Keratinocyte (primary cell): ENCODE results near the gene SCNN1A. TPM values are rescaled to one million over a fixed set of nuclear protein-coding genes. Genes with fewer than 3 reads are reported as not detected.
A peak's percentile ranks its signal among the peaks of the same experiment; 100 is the strongest.

ENCODE experiments used
- DNase-seq: peaks from one replicate; pipeline ENCODE4 v3.0.0-alpha.2; 2011; ENCODE audit warnings: low read depth, missing footprints, low spot score
- FAIRE-seq: peaks from 2 replicates; lab custom pipeline; 2011; peaks lifted over from hg19 to GRCh38; lab: Jason Lieb, UNC
- H2AFZ ChIP-seq: 2 replicates; pipeline ENCODE4 v1.6.0; 2012; ENCODE audit warnings: low read length, control low read depth, inconsistent platforms; ENCODE audit not compliant: control insufficient read depth
- H3K27ac ChIP-seq: 2 replicates; pipeline ENCODE4 v1.5.1; 2011; ENCODE audit warnings: low read length; ENCODE audit not compliant: control insufficient read depth, insufficient read depth
- H3K27me3 ChIP-seq: 3 replicates; pipeline ENCODE4 v1.6.0; 2011; ENCODE audit warnings: low read length; ENCODE audit not compliant: control insufficient read depth, insufficient read depth; ENCODE audit errors: extremely low read depth
- H3K36me3 ChIP-seq, 2 experiments: 2 replicates in 1 of 2; 3 replicates in 1 of 2; pipeline ENCODE4 v1.5.1; 2011; ENCODE audit warnings: low read length in 2 of 2, mild to moderate bottlenecking in 1 of 2; ENCODE audit not compliant: control insufficient read depth in 2 of 2, insufficient read depth in 2 of 2; ENCODE audit errors: extremely low read depth in 1 of 2
- H3K4me1 ChIP-seq: 3 replicates; pipeline ENCODE4 v1.5.1; 2011; ENCODE audit warnings: low read length; ENCODE audit not compliant: control insufficient read depth, insufficient read depth; ENCODE audit errors: extremely low read depth
- H3K4me2 ChIP-seq: 3 replicates; pipeline ENCODE4 v1.6.0; 2011; ENCODE audit warnings: low read depth, low read length; ENCODE audit not compliant: control insufficient read depth, insufficient read depth; ENCODE audit errors: extremely low read depth
- H3K4me3 ChIP-seq, 3 experiments: fragments of 200-600 bp in 1 of 3; sonication (generic) in 1 of 3; 2 replicates in 2 of 3; 3 replicates in 1 of 3; pipeline ENCODE4 v1.5.1; 2011 to 2016; ENCODE audit warnings: low read length in 3 of 3, mild to moderate bottlenecking in 3 of 3, control low read depth in 2 of 3, inconsistent platforms in 1 of 3, low read depth in 1 of 3, mixed read lengths in 1 of 3, mixed run types in 1 of 3, moderate library complexity in 1 of 3; ENCODE audit not compliant: control insufficient read depth in 2 of 3, insufficient read depth in 2 of 3; ENCODE audit errors: extremely low read depth in 1 of 3
- H3K79me2 ChIP-seq: 2 replicates; pipeline ENCODE4 v1.6.0; 2012; ENCODE audit warnings: low read length; ENCODE audit not compliant: control insufficient read depth, insufficient read depth
- H3K9ac ChIP-seq: 3 replicates; pipeline ENCODE4 v1.6.0; 2011; ENCODE audit warnings: low read length; ENCODE audit not compliant: control insufficient read depth, insufficient read depth; ENCODE audit errors: extremely low read depth
- H3K9me1 ChIP-seq: 3 replicates; pipeline ENCODE4 v1.6.0; 2011; ENCODE audit warnings: low read length; ENCODE audit not compliant: control insufficient read depth, insufficient read depth; ENCODE audit errors: extremely low read depth
- H3K9me3 ChIP-seq: 2 replicates; pipeline ENCODE4 v1.5.1; 2012; ENCODE audit warnings: low read depth, low read length; ENCODE audit not compliant: control insufficient read depth
- H4K20me1 ChIP-seq: 3 replicates; pipeline ENCODE4 v1.6.0; 2011; ENCODE audit warnings: low read length; ENCODE audit not compliant: control insufficient read depth, insufficient read depth; ENCODE audit errors: extremely low read depth
- EZH2 ChIP-seq: IDR thresholded peaks from one replicate; pipeline ENCODE4 v1.6.1; 2012; ENCODE audit warnings: inconsistent platforms, mild to moderate bottlenecking, low read length, moderate library complexity
- dilution Hi-C: fragments of 300-500 bp; cut with MboI; formaldehyde crosslinking; loops from one replicate; pipeline ENCODE4 v1.7.0; 2020; ENCODE audit warnings: low sequenced_read_pairs; ENCODE audit not compliant: extremely low pct_ligation_motif_present
- polyA plus RNA-seq, 5 experiments: library from polyadenylated mRNA; depleted of rRNA in 3 of 5; stranded (reverse) in 3 of 5; stranded (forward) in 1 of 5; unstranded in 1 of 5; fragments of >200 nt; gene quantifications; 1 replicate in 1 of 5; 2 replicates in 3 of 5; 3 replicates in 1 of 5; pipeline versions ENCODE4 v1.2.1 to v1.2.3, GENCODE V29; 2011 to 2012; ENCODE audit warnings: missing spikeins in 2 of 5, low read depth in 1 of 5, low replicate concordance in 1 of 5
- TF ChIP-seq, protein P1 (sequence below), 3 experiments: IDR thresholded peaks in 1 of 3; conservative IDR thresholded peaks in 1 of 3; optimal IDR thresholded peaks in 1 of 3; 2 replicates in 2 of 3; 3 replicates in 1 of 3; pipeline versions ENCODE3 to v1.5.1; 2011; ENCODE audit warnings: low read length in 3 of 3, mild to moderate bottlenecking in 3 of 3, moderate library complexity in 2 of 3, control low read depth in 1 of 3, inconsistent platforms in 1 of 3; ENCODE audit not compliant: insufficient read depth in 2 of 3; ENCODE audit errors: extremely low read depth in 1 of 3

SCNN1A gene
- polyA plus RNA-seq, 1 donor (not counting 4 experiments of a cell fraction or from before 2014, with no cell fraction given): 11.1 TPM

DNA sequence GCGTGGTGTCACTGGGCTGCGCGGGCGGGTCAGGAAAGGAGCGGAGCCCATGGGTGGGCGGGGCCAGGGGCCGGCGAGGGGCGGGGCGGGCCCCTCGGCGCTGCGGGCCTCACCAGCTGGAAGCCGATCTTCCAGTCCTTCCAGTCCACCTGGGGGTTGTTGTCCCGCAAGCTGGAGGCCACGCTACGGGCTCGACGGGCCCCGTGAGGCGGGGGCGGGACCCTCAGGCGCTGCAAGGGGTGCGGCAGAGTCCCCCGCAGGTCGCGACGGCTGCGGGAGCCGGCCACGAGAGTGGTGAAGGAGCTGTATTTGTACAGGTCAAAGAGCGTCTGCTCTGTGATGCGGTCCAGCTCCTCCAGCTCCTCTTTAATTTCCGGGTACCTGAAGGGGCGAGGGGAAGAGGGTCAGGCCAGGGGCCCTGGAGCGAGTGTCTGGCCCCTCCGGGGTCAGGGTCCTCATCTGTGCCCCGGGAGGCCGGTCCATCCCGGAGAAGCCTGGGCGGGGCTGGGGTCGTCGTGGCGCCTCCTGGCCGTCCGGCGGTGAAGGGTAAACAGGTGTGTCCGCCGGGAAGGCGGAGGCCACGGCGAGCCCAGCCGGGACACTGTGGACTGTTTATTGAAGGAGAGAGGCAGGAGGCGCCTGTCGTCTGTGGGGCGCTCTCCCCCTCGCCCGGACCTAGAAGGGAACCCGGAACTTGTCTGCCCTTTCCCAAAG is 11.9 kb downstream of the SCNN1A start:
- Histone ChIP-seq H3K27ac (peak overlapping the region; percentile 74), H2AFZ (peak overlapping the region; percentile 90), H3K4me2 (peak overlapping the region; percentile 91), H3K4me3 (peak overlapping the region; percentile 52 to 76 (median 75)), H3K9me3 (no peaks in the 10 kb centered on the region), H3K36me3 (peaks cover 0 to 2% of the 10 kb centered on the region in 2 experiments), H3K9ac (peak overlapping the region; percentile 84), H4K20me1 (no peaks in the 10 kb centered on the region), H3K27me3 (no peaks in the 10 kb centered on the region), H3K79me2 (no peaks in the 10 kb centered on the region), H3K9me1 (no peaks in the 10 kb centered on the region), H3K4me1 (peaks cover 15% of the 10 kb centered on the region)
- DNase-seq: no peak
- no peak for TF ChIP-seq EZH2
- TF ChIP-seq, protein P1, sequence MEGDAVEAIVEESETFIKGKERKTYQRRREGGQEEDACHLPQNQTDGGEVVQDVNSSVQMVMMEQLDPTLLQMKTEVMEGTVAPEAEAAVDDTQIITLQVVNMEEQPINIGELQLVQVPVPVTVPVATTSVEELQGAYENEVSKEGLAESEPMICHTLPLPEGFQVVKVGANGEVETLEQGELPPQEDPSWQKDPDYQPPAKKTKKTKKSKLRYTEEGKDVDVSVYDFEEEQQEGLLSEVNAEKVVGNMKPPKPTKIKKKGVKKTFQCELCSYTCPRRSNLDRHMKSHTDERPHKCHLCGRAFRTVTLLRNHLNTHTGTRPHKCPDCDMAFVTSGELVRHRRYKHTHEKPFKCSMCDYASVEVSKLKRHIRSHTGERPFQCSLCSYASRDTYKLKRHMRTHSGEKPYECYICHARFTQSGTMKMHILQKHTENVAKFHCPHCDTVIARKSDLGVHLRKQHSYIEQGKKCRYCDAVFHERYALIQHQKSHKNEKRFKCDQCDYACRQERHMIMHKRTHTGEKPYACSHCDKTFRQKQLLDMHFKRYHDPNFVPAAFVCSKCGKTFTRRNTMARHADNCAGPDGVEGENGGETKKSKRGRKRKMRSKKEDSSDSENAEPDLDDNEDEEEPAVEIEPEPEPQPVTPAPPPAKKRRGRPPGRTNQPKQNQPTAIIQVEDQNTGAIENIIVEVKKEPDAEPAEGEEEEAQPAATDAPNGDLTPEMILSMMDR (optimal IDR thresholded peaks at IDR 0.05 in 1 of 3, IDR thresholded peaks at IDR 0.05 in 1 of 3, conservative IDR thresholded peaks at IDR 0.05 in 1 of 3; ENCODE audit: extremely low read depth in 1 of 3, insufficient read depth in 2 of 3, low read length in 3 of 3): peak in 1 of 3 experiments; percentile 7
- no peak for FAIRE-seq
- dilution Hi-C loops: no loop called here

DNA sequence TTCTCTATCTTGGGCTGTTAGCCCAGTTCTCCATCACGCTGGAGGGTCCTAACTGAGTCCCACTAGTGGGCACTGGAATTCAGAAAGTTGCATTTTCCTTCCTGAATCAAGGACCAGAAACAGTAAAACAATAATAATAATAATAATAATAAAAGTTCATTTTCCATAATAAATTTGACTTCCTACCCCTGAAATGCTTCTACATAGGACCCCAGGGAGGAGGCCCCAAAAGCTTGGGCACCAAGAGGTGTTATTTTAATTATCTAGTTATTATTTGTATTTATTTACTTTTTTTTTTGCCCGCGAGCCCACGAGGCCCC is 12.4 kb downstream of the SCNN1A start:
- Histone ChIP-seq H3K4me2 (peak overlapping the region; percentile 91), H3K4me1 (peaks cover 12% of the 10 kb centered on the region), H3K4me3 (peak overlapping the region in 1 of 3 experiments; percentile 76), H3K36me3 (peaks cover 0 to 2% of the 10 kb centered on the region in 2 experiments), H3K27ac (no peak overlapping the region), H3K9me3 (no peaks in the 10 kb centered on the region), H3K27me3 (no peaks in the 10 kb centered on the region), H3K79me2 (no peaks in the 10 kb centered on the region), H3K9ac (peak overlapping the region; percentile 28), H4K20me1 (no peaks in the 10 kb centered on the region), H2AFZ (no peak overlapping the region), H3K9me1 (no peaks in the 10 kb centered on the region)
- no peak for FAIRE-seq
- dilution Hi-C loops: no loop called here
- TF ChIP-seq, protein P1 (optimal IDR thresholded peaks at IDR 0.05 in 1 of 3, IDR thresholded peaks at IDR 0.05 in 1 of 3, conservative IDR thresholded peaks at IDR 0.05 in 1 of 3; ENCODE audit: extremely low read depth in 1 of 3, insufficient read depth in 2 of 3, low read length in 3 of 3): no peak
- no peak for DNase-seq
